Measurements from ENCODE around the gene NF1.

DNA sequence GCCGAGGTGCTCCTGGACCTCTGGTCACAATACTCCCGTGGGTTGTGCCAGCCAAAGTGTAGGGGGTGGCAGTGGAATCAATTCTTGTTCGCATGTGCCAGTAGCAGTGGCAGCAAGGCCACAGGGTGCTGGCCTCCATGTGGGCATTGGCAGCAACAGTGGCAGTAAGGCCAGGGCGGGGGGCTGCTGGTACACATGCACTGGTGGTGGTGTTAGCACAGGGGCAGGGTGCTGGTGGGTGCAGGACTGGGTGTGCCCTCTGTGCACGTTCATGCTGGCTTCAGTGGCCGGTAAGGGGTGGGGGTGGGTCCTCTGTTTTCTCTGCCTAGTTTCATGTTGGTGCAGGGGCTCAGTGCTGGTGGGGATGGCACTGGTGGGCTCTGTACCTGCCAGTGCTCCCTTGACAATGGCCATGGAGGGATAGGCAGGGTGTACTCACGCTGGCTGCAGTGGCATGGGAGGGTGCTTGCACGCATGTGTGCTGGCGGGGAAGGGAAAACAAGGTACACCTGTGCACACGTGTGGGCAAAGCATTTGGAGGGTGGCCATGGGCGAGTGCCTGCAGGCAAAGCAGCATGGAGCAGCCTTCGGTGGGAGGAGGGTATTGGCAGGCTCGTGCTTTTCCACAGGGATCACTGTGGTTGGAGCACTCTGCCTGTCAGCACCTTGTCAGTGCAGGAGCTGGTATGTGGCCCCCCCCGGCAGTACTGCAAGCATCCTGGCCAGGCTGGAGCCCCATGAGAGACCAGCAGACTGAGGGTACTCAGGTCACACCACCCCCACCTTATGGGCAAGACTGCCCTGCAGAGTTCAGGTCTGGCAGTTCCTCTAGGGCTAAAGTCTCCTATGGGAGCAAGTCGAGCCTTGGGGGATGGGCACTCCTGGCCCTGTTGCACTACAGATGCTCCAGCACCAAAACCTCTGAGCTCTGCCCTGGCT lies 35.8 kb downstream of the NF1 start:
- TF ChIP-seq, protein P1, sequence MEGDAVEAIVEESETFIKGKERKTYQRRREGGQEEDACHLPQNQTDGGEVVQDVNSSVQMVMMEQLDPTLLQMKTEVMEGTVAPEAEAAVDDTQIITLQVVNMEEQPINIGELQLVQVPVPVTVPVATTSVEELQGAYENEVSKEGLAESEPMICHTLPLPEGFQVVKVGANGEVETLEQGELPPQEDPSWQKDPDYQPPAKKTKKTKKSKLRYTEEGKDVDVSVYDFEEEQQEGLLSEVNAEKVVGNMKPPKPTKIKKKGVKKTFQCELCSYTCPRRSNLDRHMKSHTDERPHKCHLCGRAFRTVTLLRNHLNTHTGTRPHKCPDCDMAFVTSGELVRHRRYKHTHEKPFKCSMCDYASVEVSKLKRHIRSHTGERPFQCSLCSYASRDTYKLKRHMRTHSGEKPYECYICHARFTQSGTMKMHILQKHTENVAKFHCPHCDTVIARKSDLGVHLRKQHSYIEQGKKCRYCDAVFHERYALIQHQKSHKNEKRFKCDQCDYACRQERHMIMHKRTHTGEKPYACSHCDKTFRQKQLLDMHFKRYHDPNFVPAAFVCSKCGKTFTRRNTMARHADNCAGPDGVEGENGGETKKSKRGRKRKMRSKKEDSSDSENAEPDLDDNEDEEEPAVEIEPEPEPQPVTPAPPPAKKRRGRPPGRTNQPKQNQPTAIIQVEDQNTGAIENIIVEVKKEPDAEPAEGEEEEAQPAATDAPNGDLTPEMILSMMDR (IDR thresholded peaks at IDR 0.05) = no peak
- no peak for TF ChIP-seq EZH2 (IDR thresholded peaks at IDR 0.05; ENCODE audit: borderline replicate concordance, insufficient read depth, low read depth, low read length, poor library complexity, severe bottlenecking)
